ENCODE measurements around the gene STH. TPM values are rescaled to one million over a fixed set of nuclear protein-coding genes. Genes with fewer than 3 reads are reported as not detected.

STH gene
- total and polyA plus RNA-seq, 9 of the 15 experiments (the other 6 are each of a cell fraction or from before 2014, with no cell fraction given): not detected

- no peak for TF ChIP-seq NRF1 (conservative IDR thresholded peaks at IDR 0.05 in 1 of 2, IDR thresholded peaks at IDR 0.05 in 1 of 2)
- TF ChIP-seq, protein P1, sequence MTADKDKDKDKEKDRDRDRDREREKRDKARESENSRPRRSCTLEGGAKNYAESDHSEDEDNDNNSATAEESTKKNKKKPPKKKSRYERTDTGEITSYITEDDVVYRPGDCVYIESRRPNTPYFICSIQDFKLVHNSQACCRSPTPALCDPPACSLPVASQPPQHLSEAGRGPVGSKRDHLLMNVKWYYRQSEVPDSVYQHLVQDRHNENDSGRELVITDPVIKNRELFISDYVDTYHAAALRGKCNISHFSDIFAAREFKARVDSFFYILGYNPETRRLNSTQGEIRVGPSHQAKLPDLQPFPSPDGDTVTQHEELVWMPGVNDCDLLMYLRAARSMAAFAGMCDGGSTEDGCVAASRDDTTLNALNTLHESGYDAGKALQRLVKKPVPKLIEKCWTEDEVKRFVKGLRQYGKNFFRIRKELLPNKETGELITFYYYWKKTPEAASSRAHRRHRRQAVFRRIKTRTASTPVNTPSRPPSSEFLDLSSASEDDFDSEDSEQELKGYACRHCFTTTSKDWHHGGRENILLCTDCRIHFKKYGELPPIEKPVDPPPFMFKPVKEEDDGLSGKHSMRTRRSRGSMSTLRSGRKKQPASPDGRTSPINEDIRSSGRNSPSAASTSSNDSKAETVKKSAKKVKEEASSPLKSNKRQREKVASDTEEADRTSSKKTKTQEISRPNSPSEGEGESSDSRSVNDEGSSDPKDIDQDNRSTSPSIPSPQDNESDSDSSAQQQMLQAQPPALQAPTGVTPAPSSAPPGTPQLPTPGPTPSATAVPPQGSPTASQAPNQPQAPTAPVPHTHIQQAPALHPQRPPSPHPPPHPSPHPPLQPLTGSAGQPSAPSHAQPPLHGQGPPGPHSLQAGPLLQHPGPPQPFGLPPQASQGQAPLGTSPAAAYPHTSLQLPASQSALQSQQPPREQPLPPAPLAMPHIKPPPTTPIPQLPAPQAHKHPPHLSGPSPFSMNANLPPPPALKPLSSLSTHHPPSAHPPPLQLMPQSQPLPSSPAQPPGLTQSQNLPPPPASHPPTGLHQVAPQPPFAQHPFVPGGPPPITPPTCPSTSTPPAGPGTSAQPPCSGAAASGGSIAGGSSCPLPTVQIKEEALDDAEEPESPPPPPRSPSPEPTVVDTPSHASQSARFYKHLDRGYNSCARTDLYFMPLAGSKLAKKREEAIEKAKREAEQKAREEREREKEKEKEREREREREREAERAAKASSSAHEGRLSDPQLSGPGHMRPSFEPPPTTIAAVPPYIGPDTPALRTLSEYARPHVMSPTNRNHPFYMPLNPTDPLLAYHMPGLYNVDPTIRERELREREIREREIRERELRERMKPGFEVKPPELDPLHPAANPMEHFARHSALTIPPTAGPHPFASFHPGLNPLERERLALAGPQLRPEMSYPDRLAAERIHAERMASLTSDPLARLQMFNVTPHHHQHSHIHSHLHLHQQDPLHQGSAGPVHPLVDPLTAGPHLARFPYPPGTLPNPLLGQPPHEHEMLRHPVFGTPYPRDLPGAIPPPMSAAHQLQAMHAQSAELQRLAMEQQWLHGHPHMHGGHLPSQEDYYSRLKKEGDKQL (CRISPR knock-in tag; IDR thresholded peaks at IDR 0.05; ENCODE audit: borderline replicate concordance): no peak
- no peak for TF ChIP-seq DIDO1 (tag; IDR thresholded peaks at IDR 0.05; ENCODE audit: low read depth)
- no peak for TF ChIP-seq POU5F1 (IDR thresholded peaks at IDR 0.05; ENCODE audit: borderline replicate concordance, low read depth, low read length, partially characterized antibody)
- 0 out of 2 replicates have a peak, but pooled peaks have one; percentile 39 for TF ChIP-seq BCOR (IDR thresholded peaks at IDR 0.05)
- TF ChIP-seq CBX3 (IDR thresholded peaks at IDR 0.05; ENCODE audit: borderline replicate concordance in 1 of 2, low read length in 2 of 2): no peak
- TF ChIP-seq ZNF124 (CRISPR knock-in tag; IDR thresholded peaks at IDR 0.05): no peak
- TF ChIP-seq, protein P2, sequence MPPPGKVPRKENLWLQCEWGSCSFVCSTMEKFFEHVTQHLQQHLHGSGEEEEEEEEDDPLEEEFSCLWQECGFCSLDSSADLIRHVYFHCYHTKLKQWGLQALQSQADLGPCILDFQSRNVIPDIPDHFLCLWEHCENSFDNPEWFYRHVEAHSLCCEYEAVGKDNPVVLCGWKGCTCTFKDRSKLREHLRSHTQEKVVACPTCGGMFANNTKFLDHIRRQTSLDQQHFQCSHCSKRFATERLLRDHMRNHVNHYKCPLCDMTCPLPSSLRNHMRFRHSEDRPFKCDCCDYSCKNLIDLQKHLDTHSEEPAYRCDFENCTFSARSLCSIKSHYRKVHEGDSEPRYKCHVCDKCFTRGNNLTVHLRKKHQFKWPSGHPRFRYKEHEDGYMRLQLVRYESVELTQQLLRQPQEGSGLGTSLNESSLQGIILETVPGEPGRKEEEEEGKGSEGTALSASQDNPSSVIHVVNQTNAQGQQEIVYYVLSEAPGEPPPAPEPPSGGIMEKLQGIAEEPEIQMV (tag; conservative IDR thresholded peaks at IDR 0.05; ENCODE audit: low read depth): no peak
- TF ChIP-seq, protein P3, sequence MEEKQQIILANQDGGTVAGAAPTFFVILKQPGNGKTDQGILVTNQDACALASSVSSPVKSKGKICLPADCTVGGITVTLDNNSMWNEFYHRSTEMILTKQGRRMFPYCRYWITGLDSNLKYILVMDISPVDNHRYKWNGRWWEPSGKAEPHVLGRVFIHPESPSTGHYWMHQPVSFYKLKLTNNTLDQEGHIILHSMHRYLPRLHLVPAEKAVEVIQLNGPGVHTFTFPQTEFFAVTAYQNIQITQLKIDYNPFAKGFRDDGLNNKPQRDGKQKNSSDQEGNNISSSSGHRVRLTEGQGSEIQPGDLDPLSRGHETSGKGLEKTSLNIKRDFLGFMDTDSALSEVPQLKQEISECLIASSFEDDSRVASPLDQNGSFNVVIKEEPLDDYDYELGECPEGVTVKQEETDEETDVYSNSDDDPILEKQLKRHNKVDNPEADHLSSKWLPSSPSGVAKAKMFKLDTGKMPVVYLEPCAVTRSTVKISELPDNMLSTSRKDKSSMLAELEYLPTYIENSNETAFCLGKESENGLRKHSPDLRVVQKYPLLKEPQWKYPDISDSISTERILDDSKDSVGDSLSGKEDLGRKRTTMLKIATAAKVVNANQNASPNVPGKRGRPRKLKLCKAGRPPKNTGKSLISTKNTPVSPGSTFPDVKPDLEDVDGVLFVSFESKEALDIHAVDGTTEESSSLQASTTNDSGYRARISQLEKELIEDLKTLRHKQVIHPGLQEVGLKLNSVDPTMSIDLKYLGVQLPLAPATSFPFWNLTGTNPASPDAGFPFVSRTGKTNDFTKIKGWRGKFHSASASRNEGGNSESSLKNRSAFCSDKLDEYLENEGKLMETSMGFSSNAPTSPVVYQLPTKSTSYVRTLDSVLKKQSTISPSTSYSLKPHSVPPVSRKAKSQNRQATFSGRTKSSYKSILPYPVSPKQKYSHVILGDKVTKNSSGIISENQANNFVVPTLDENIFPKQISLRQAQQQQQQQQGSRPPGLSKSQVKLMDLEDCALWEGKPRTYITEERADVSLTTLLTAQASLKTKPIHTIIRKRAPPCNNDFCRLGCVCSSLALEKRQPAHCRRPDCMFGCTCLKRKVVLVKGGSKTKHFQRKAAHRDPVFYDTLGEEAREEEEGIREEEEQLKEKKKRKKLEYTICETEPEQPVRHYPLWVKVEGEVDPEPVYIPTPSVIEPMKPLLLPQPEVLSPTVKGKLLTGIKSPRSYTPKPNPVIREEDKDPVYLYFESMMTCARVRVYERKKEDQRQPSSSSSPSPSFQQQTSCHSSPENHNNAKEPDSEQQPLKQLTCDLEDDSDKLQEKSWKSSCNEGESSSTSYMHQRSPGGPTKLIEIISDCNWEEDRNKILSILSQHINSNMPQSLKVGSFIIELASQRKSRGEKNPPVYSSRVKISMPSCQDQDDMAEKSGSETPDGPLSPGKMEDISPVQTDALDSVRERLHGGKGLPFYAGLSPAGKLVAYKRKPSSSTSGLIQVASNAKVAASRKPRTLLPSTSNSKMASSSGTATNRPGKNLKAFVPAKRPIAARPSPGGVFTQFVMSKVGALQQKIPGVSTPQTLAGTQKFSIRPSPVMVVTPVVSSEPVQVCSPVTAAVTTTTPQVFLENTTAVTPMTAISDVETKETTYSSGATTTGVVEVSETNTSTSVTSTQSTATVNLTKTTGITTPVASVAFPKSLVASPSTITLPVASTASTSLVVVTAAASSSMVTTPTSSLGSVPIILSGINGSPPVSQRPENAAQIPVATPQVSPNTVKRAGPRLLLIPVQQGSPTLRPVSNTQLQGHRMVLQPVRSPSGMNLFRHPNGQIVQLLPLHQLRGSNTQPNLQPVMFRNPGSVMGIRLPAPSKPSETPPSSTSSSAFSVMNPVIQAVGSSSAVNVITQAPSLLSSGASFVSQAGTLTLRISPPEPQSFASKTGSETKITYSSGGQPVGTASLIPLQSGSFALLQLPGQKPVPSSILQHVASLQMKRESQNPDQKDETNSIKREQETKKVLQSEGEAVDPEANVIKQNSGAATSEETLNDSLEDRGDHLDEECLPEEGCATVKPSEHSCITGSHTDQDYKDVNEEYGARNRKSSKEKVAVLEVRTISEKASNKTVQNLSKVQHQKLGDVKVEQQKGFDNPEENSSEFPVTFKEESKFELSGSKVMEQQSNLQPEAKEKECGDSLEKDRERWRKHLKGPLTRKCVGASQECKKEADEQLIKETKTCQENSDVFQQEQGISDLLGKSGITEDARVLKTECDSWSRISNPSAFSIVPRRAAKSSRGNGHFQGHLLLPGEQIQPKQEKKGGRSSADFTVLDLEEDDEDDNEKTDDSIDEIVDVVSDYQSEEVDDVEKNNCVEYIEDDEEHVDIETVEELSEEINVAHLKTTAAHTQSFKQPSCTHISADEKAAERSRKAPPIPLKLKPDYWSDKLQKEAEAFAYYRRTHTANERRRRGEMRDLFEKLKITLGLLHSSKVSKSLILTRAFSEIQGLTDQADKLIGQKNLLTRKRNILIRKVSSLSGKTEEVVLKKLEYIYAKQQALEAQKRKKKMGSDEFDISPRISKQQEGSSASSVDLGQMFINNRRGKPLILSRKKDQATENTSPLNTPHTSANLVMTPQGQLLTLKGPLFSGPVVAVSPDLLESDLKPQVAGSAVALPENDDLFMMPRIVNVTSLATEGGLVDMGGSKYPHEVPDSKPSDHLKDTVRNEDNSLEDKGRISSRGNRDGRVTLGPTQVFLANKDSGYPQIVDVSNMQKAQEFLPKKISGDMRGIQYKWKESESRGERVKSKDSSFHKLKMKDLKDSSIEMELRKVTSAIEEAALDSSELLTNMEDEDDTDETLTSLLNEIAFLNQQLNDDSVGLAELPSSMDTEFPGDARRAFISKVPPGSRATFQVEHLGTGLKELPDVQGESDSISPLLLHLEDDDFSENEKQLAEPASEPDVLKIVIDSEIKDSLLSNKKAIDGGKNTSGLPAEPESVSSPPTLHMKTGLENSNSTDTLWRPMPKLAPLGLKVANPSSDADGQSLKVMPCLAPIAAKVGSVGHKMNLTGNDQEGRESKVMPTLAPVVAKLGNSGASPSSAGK (IDR thresholded peaks at IDR 0.05): no peak
These were observed 14.7 kb upstream of the STH start (continued) for GRCh38 chr17:45984368-45984767.

Measured in K562 (cell line).